Mesenchymal stem cell (in vitro differentiated cells and primary cell): ENCODE measurements around the gene CDC16.
A peak's percentile ranks its signal among the peaks of the same experiment; 100 is the strongest.

Source experiments
- DNase-seq: peaks from one replicate; pipeline ENCODE4 v3.0.0-alpha.2; 2013
- H2AFZ ChIP-seq: one replicate; pipeline ENCODE4 v1.6.1; 2013; ENCODE audit warnings: low read depth, mild to moderate bottlenecking, control low read depth, inconsistent platforms, low read length, moderate library complexity
- H2AK5ac ChIP-seq: 2 replicates; pipeline ENCODE4 v1.6.1; 2013; ENCODE audit warnings: low read length, moderate library complexity, mild to moderate bottlenecking, inconsistent platforms; ENCODE audit not compliant: severe bottlenecking
- H2BK120ac ChIP-seq: one replicate; pipeline ENCODE4 v1.6.1; 2013; ENCODE audit warnings: low read depth, mild to moderate bottlenecking, inconsistent platforms, low read length, moderate library complexity
- H2BK12ac ChIP-seq, 2 experiments: one replicate each; pipeline ENCODE4 v1.6.1; 2013; ENCODE audit warnings: inconsistent platforms in 2 of 2, low read length in 2 of 2, mild to moderate bottlenecking in 2 of 2, moderate library complexity in 2 of 2, control low read depth in 1 of 2
- H2BK15ac ChIP-seq: one replicate; pipeline ENCODE4 v1.6.1; 2013; ENCODE audit warnings: mild to moderate bottlenecking, low read depth, inconsistent platforms; ENCODE audit not compliant: poor library complexity, severe bottlenecking
- H2BK5ac ChIP-seq: 2 replicates; pipeline ENCODE4 v1.6.1; 2013; ENCODE audit warnings: low read depth, mild to moderate bottlenecking, low read length, control low read depth, inconsistent platforms; ENCODE audit not compliant: poor library complexity, severe bottlenecking
- H3K14ac ChIP-seq, 2 experiments: one replicate each; pipeline ENCODE4 v1.6.1; 2013; ENCODE audit warnings: inconsistent platforms in 2 of 2, low read length in 2 of 2, control low read depth in 1 of 2, mild to moderate bottlenecking in 1 of 2, moderate library complexity in 1 of 2
- H3K18ac ChIP-seq, 2 experiments: one replicate each; pipeline ENCODE4 v1.6.1; 2013; ENCODE audit warnings: inconsistent platforms in 2 of 2, low read length in 2 of 2, control low read depth in 1 of 2, low read depth in 1 of 2, mild to moderate bottlenecking in 1 of 2
- H3K23ac ChIP-seq, 2 experiments: one replicate each; pipeline ENCODE4 v1.6.1; 2013; ENCODE audit warnings: inconsistent platforms in 2 of 2, low read length in 2 of 2, mild to moderate bottlenecking in 2 of 2, moderate library complexity in 2 of 2, control low read depth in 1 of 2
- H3K27ac ChIP-seq: 2 replicates; pipeline ENCODE4 v1.5.1; 2013; ENCODE audit warnings: mild to moderate bottlenecking, moderate library complexity, low read length, control low read depth, inconsistent platforms; ENCODE audit not compliant: poor library complexity, severe bottlenecking
- H3K27me3 ChIP-seq, 2 experiments: 2 replicates each; pipeline versions ENCODE4 v1.6.1 to v1.7.0; 2013; ENCODE audit warnings: low read length in 2 of 2, mild to moderate bottlenecking in 2 of 2, moderate library complexity in 2 of 2, control low read depth in 1 of 2, inconsistent platforms in 1 of 2; ENCODE audit not compliant: control insufficient read depth in 1 of 2, insufficient read depth in 1 of 2
- H3K36me3 ChIP-seq, 2 experiments: 2 replicates each; pipeline versions ENCODE4 v1.6.1 to v1.7.0; 2013; ENCODE audit warnings: low read length in 2 of 2, control low read depth in 1 of 2, inconsistent platforms in 1 of 2, low read depth in 1 of 2, mild to moderate bottlenecking in 1 of 2; ENCODE audit not compliant: insufficient read depth in 2 of 2, control insufficient read depth in 1 of 2
- H3K4ac ChIP-seq, 2 experiments: one replicate each; pipeline ENCODE4 v1.6.1; 2013; ENCODE audit warnings: inconsistent platforms in 2 of 2, low read length in 2 of 2, mild to moderate bottlenecking in 2 of 2, moderate library complexity in 2 of 2, control low read depth in 1 of 2, low read depth in 1 of 2
- H3K4me1 ChIP-seq: 2 replicates; pipeline ENCODE4 v1.6.1; 2013; ENCODE audit warnings: low read depth, low read length, control low read depth; ENCODE audit not compliant: control insufficient read depth, insufficient read depth
- H3K4me2 ChIP-seq: 2 replicates; pipeline ENCODE4 v1.6.1; 2013; ENCODE audit warnings: low read length, mild to moderate bottlenecking, inconsistent platforms; ENCODE audit not compliant: poor library complexity, severe bottlenecking
- H3K4me3 ChIP-seq, 2 experiments: 2 replicates each; pipeline versions ENCODE4 v1.5.1 to v1.7.0; 2013; ENCODE audit warnings: low read length in 2 of 2, mild to moderate bottlenecking in 2 of 2, control low read depth in 1 of 2, low read depth in 1 of 2; ENCODE audit not compliant: insufficient read depth in 1 of 2
- H3K79me1 ChIP-seq: replicated peaks from 2 replicates; pipeline ENCODE4 v1.6.1; 2013; ENCODE audit warnings: mild to moderate bottlenecking, control low read depth, low read length, inconsistent platforms; ENCODE audit not compliant: poor library complexity, severe bottlenecking
- H3K9ac ChIP-seq: 2 replicates; pipeline ENCODE4 v1.7.0; 2013; ENCODE audit warnings: mild to moderate bottlenecking, low read length, moderate library complexity
- H3K9me3 ChIP-seq: 2 replicates; pipeline ENCODE4 v1.7.0; 2013; ENCODE audit warnings: mild to moderate bottlenecking, low read length; ENCODE audit not compliant: control insufficient read depth
- H4K8ac ChIP-seq: one replicate; pipeline ENCODE4 v1.6.1; 2013; ENCODE audit warnings: inconsistent platforms, mild to moderate bottlenecking, low read length, moderate library complexity
- H4K91ac ChIP-seq: one replicate; pipeline ENCODE4 v1.6.1; 2013; ENCODE audit warnings: mild to moderate bottlenecking, low read length, inconsistent platforms
- WGBS: methylation state at CpG from one replicate; pipeline ENCODE4 v1.1.7; 2013; ENCODE audit warnings: mixed read lengths; 5-methylcytosine and 5-hydroxymethylcytosine counted together

The CDC16 gene

GRCh38 chr13:114226088-114226487 is 8.6 kb upstream of the CDC16 start:
- Histone ChIP-seq H3K4me2 (no peak overlapping the region), H2AFZ (no peak overlapping the region), H2BK5ac (no peak overlapping the region), H3K79me1 (no peaks in the 10 kb centered on the region), H3K27me3 (peaks cover 17 to 23% of the 10 kb centered on the region in 2 experiments), H3K4ac (no peak overlapping the region), H3K18ac (no peak overlapping the region), H3K27ac (no peak overlapping the region), H3K4me3 (no peak overlapping the region), H3K14ac (no peak overlapping the region), H4K8ac (no peak overlapping the region), H3K36me3 (no peaks in the 10 kb centered on the region), H3K9me3 (no peaks in the 10 kb centered on the region), H2AK5ac (peak overlapping the region; percentile 71), H4K91ac (no peak overlapping the region), H2BK12ac (no peak overlapping the region), H2BK120ac (no peak overlapping the region), H2BK15ac (no peak overlapping the region), H3K9ac (peak overlapping the region; percentile 22), H3K4me1 (peaks cover 17% of the 10 kb centered on the region), H3K23ac (no peak overlapping the region)
- no peak for DNase-seq
- 88% methylated on average over 11 of the region's 11 CpGs for WGBS

- Histone ChIP-seq H3K9ac (peak overlapping the region; percentile 22), H3K79me1 (no peaks in the 10 kb centered on the region), H2BK12ac (no peak overlapping the region), H3K4me1 (peaks cover 17% of the 10 kb centered on the region), H2BK5ac (no peak overlapping the region), H4K91ac (no peak overlapping the region), H2BK120ac (no peak overlapping the region), H3K14ac (no peak overlapping the region), H2BK15ac (no peak overlapping the region), H3K4me2 (no peak overlapping the region), H3K27me3 (peaks cover 17 to 23% of the 10 kb centered on the region in 2 experiments), H2AFZ (no peak overlapping the region), H3K23ac (no peak overlapping the region), H2AK5ac (no peak overlapping the region), H4K8ac (no peak overlapping the region), H3K36me3 (no peaks in the 10 kb centered on the region), H3K27ac (no peak overlapping the region), H3K4ac (no peak overlapping the region), H3K18ac (no peak overlapping the region), H3K4me3 (no peak overlapping the region), H3K9me3 (no peaks in the 10 kb centered on the region)
- DNase-seq: peak; percentile 81
- 5% methylated on average over 14 of the region's 19 CpGs for WGBS
Measured at GRCh38 chr13:114226699-114227323, 7.9 kb upstream of the CDC16 start.

- no peak for DNase-seq
- H2AK5ac ChIP-seq: no peak overlapping the region
- no peaks in the 10 kb centered on the region for H3K79me1 ChIP-seq
- 82% methylated on average over 1 of the region's 2 CpGs for WGBS
- no peaks in the 10 kb centered on the region for H3K9me3 ChIP-seq
- H3K27ac ChIP-seq: no peak overlapping the region
- peaks cover 15% of the 10 kb centered on the region for H3K4me1 ChIP-seq
- H3K4ac ChIP-seq: no peak overlapping the region
- H3K27me3 ChIP-seq: peaks cover 17 to 23% of the 10 kb centered on the region in 2 experiments
- no peak overlapping the region for H3K4me3 ChIP-seq
- no peak overlapping the region for H3K14ac ChIP-seq
- H4K8ac ChIP-seq: no peak overlapping the region
- H2BK120ac ChIP-seq: no peak overlapping the region
- no peak overlapping the region for H3K18ac ChIP-seq
- no peak overlapping the region for H3K4me2 ChIP-seq
- H2BK12ac ChIP-seq: peak overlapping the region in 1 of 2 experiments; percentile 25
- no peak overlapping the region for H4K91ac ChIP-seq
- no peak overlapping the region for H2BK5ac ChIP-seq
- peak overlapping the region in 1 of 2 experiments; percentile 18 for H3K23ac ChIP-seq
- H3K36me3 ChIP-seq: no peaks in the 10 kb centered on the region
- no peak overlapping the region for H3K9ac ChIP-seq
- H2BK15ac ChIP-seq: no peak overlapping the region
- H2AFZ ChIP-seq: peak overlapping the region; percentile 42
Measured at GRCh38 chr13:114227528-114227927, 7.2 kb upstream of the CDC16 start.

GRCh38 chr13:114228176-114228575 is 6.5 kb upstream of the CDC16 start:
- Histone ChIP-seq H2BK12ac (no peak overlapping the region), H2AFZ (no peak overlapping the region), H3K18ac (no peak overlapping the region), H3K4me1 (peaks cover 14% of the 10 kb centered on the region), H3K36me3 (no peaks in the 10 kb centered on the region), H3K27ac (no peak overlapping the region), H3K4me2 (no peak overlapping the region), H3K14ac (peak overlapping the region in 1 of 2 experiments; percentile 12), H4K8ac (no peak overlapping the region), H2BK15ac (no peak overlapping the region), H3K9me3 (no peaks in the 10 kb centered on the region), H3K9ac (no peak overlapping the region), H2AK5ac (no peak overlapping the region), H2BK5ac (no peak overlapping the region), H3K4ac (no peak overlapping the region), H3K4me3 (no peak overlapping the region), H2BK120ac (no peak overlapping the region), H4K91ac (no peak overlapping the region), H3K23ac (no peak overlapping the region), H3K79me1 (no peaks in the 10 kb centered on the region), H3K27me3 (peaks cover 17 to 23% of the 10 kb centered on the region in 2 experiments)
- WGBS: 83% methylated on average over 8 of the region's 9 CpGs
- DNase-seq: no peak
